ENCODE measurements around the gene EFHD1. TPM values are rescaled to one million over a fixed set of nuclear protein-coding genes. Genes with fewer than 3 reads are reported as not detected.

Gene EFHD1
- total RNA-seq, 1 experiment from 2014 or later: 0.07 TPM

- intact Hi-C loops (cut with micrococcal nuclease): loop anchor here (1.0 kb wide), 2 partner anchors 57 to 62 kb away; no protein-coding TSS in a partner anchor
- no peaks in the 10 kb centered on the region for H3K36me3 ChIP-seq (ENCODE audit: low read depth, low read length)
- POLR2A ChIA-PET (ENCODE audit: unreplicated experiment): no interaction called here
These were observed 34.7 kb downstream of the EFHD1 start for GRCh38 chr2:232667989-232668583.

GRCh38 chr2:232668805-232669444 lies 35.5 kb downstream of the EFHD1 start:
- Histone ChIP-seq H3F3A (ENCODE audit: low read length, unreplicated experiment) (no peaks in the 10 kb centered on the region), H4K20me1 (ENCODE audit: low read length) (no peaks in the 10 kb centered on the region), H2AFZ (ENCODE audit: low read length) (0 out of 2 replicates have a peak overlapping the region, but pooled peaks have one; percentile 32), H3K9ac (ENCODE audit: low read length) (no peak overlapping the region), H3K27ac (ENCODE audit: low read length) (no peak overlapping the region), H3K36me3 (ENCODE audit: low read depth, low read length) (no peaks in the 10 kb centered on the region), H3K4me2 (ENCODE audit: low read length) (no peak overlapping the region), H3K79me2 (ENCODE audit: low read length) (no peaks in the 10 kb centered on the region), H3K9me3 (ENCODE audit: low read length) (no peaks in the 10 kb centered on the region), H3K9me2 (replicated peaks; ENCODE audit: low read length) (no peaks in the 10 kb centered on the region), H3K27me3 (ENCODE audit: low read length) (no peaks in the 10 kb centered on the region), H3K4me3 (ENCODE audit: low read length) (no peak overlapping the region), H3K4me1 (ENCODE audit: insufficient read depth, low read length) (peaks cover 9% of the 10 kb centered on the region; the same call in 1 of the 2 replicates)
- TF ChIP-seq CTCF (conservative IDR thresholded peaks at IDR 0.05; ENCODE audit: low read depth, low read length): peak; percentile 68
- TF ChIP-seq EZH2phosphoT487 (IDR thresholded peaks at IDR 0.05; ENCODE audit: borderline replicate concordance, low read length): no peak
- intact Hi-C loops (cut with micrococcal nuclease): loop anchor here (1.0 kb wide), 2 partner anchors 58 to 63 kb away; no protein-coding TSS in a partner anchor
- no TSS peak for BruUV-seq (replicated peaks)
- DNase-seq (peak; percentile 24), ATAC-seq (peak; percentile 25; the same call in 1 of the 2 replicates)
- CTCF ChIA-PET: interaction anchor here (0.5 kb wide), 1 partner anchor 62 kb away, joined by 3 read pairs; no protein-coding TSS in a partner anchor
- POLR2A ChIA-PET (ENCODE audit: unreplicated experiment): no interaction called here

More at GRCh38 chr2:232667989-232668583, 34.7 kb downstream of the EFHD1 start:
- DNase-seq (peak; percentile 43), ATAC-seq (peak; percentile 91)
- Histone ChIP-seq H3F3A (ENCODE audit: low read length, unreplicated experiment) (no peaks in the 10 kb centered on the region), H4K20me1 (ENCODE audit: low read length) (no peaks in the 10 kb centered on the region), H3K4me1 (ENCODE audit: insufficient read depth, low read length) (peaks cover 9% of the 10 kb centered on the region; the same call in 1 of the 2 replicates), H3K4me3 (ENCODE audit: low read length) (no peak overlapping the region), H3K9me3 (ENCODE audit: low read length) (no peaks in the 10 kb centered on the region), H2AFZ (ENCODE audit: low read length) (peak overlapping the region; percentile 36; the same call in 1 of the 2 replicates), H3K27ac (ENCODE audit: low read length) (no peak overlapping the region), H3K79me2 (ENCODE audit: low read length) (no peaks in the 10 kb centered on the region), H3K9me2 (replicated peaks; ENCODE audit: low read length) (no peaks in the 10 kb centered on the region), H3K4me2 (ENCODE audit: low read length) (no peak overlapping the region), H3K27me3 (ENCODE audit: low read length) (no peaks in the 10 kb centered on the region), H3K9ac (ENCODE audit: low read length) (no peak overlapping the region)
- CTCF ChIA-PET: interaction anchor here (1.0 kb wide), 1 partner anchor 57 kb away, joined by 3 read pairs; no protein-coding TSS in a partner anchor
- BruUV-seq (replicated peaks): no TSS peak
- TF ChIP-seq EZH2 (IDR thresholded peaks at IDR 0.05; ENCODE audit: low read length, unreplicated experiment) (no peak), EZH2phosphoT487 (IDR thresholded peaks at IDR 0.05; ENCODE audit: borderline replicate concordance, low read length) (no peak), CTCF (conservative IDR thresholded peaks at IDR 0.05; ENCODE audit: low read depth, low read length) (no peak)

GRCh38 chr2:232672588-232672987 lies 39.2 kb downstream of the EFHD1 start:
- H3K9ac ChIP-seq (ENCODE audit: low read length): no peak overlapping the region
- DNase-seq (no peak), ATAC-seq (no peak)
- H3K79me2 ChIP-seq (ENCODE audit: low read length): no peaks in the 10 kb centered on the region
- TF ChIP-seq CTCF (conservative IDR thresholded peaks at IDR 0.05; ENCODE audit: low read depth, low read length) (no peak), EZH2 (IDR thresholded peaks at IDR 0.05; ENCODE audit: low read length, unreplicated experiment) (no peak), EZH2phosphoT487 (IDR thresholded peaks at IDR 0.05; ENCODE audit: borderline replicate concordance, low read length) (no peak)
- H3K27ac ChIP-seq (ENCODE audit: low read length): no peak overlapping the region
- no TSS peak for BruUV-seq (replicated peaks)
- ChIA-PET CTCF (no interaction called here), POLR2A (ENCODE audit: unreplicated experiment) (no interaction called here)
- intact Hi-C loops (cut with micrococcal nuclease): no loop called here
- no peak overlapping the region for H3K4me2 ChIP-seq (ENCODE audit: low read length)
- H3K9me2 ChIP-seq (replicated peaks; ENCODE audit: low read length): no peaks in the 10 kb centered on the region
- peaks cover 8% of the 10 kb centered on the region; the same call in 1 of the 2 replicates for H3K4me1 ChIP-seq (ENCODE audit: insufficient read depth, low read length)
- H3K36me3 ChIP-seq (ENCODE audit: low read depth, low read length): no peaks in the 10 kb centered on the region
- no peaks in the 10 kb centered on the region for H3F3A ChIP-seq (ENCODE audit: low read length, unreplicated experiment)
- H2AFZ ChIP-seq (ENCODE audit: low read length): no peak overlapping the region
- no peaks in the 10 kb centered on the region for H3K27me3 ChIP-seq (ENCODE audit: low read length)
- H3K9me3 ChIP-seq (ENCODE audit: low read length): no peaks in the 10 kb centered on the region
- H3K4me3 ChIP-seq (ENCODE audit: low read length): no peak overlapping the region
- H4K20me1 ChIP-seq (ENCODE audit: low read length): no peaks in the 10 kb centered on the region
